NB4 (cell line): ENCODE measurements around the gene ARHGEF38.

Source experiments
- CTCF ChIP-seq: IDR thresholded peaks from one replicate; pipeline ENCODE4 v1.5.1; 2012; ENCODE audit warnings: low read depth, low read length
- MAX ChIP-seq: IDR thresholded peaks from 2 replicates; pipeline ENCODE4 v1.6.1; 2011; ENCODE audit warnings: low read depth, low read length
- POLR2A ChIP-seq: IDR thresholded peaks from 2 replicates; pipeline ENCODE4 v1.6.1; 2011; ENCODE audit warnings: mild to moderate bottlenecking; ENCODE audit not compliant: insufficient read length; ENCODE audit errors: extremely low read depth

GRCh38 chr4:105662935-105663675 is 110.7 kb downstream of the ARHGEF38 start:
- TF ChIP-seq CTCF = no peak
- no peak for TF ChIP-seq MAX
- TF ChIP-seq POLR2A = no peak
